Testis (tissue), 3 donors: Measurements from ENCODE around the gene VAT1. TPM values are rescaled to one million over a fixed set of nuclear protein-coding genes. Genes with fewer than 3 reads are reported as not detected.

Experiments used
- DNase-seq: peaks from one replicate; pipeline ENCODE4 v3.0.0-alpha.2; 2019
- H3K27ac ChIP-seq, 2 donors: fragments of 200-600 bp; sonication (generic); one replicate each; pipeline ENCODE4 v1.5.1; 2019
- H3K27me3 ChIP-seq: fragments of 200-600 bp; sonication (generic); one replicate; pipeline ENCODE4 v1.5.1; 2019
- H3K36me3 ChIP-seq: fragments of 200-600 bp; sonication (generic); one replicate; pipeline ENCODE4 v1.5.1; 2017; ENCODE audit warnings: low read depth; ENCODE audit errors: missing control alignments
- H3K4me1 ChIP-seq: fragments of 200-600 bp; sonication (generic); one replicate; pipeline ENCODE4 v1.5.1; 2019
- H3K4me3 ChIP-seq, 2 donors: fragments of 200-600 bp; sonication (generic); one replicate each; pipeline ENCODE4 v1.5.1; 2017 to 2019
- H3K9me3 ChIP-seq: fragments of 200-600 bp; sonication (generic); one replicate; pipeline ENCODE4 v1.5.1; 2017
- CTCF ChIP-seq, 3 experiments: fragments of 450-650 bp in 2 of 3; fragments of 200-600 bp in 1 of 3; sonication (generic) in 1 of 3; IDR thresholded peaks; one replicate each; pipeline ENCODE4 v1.5.1; 2016 to 2019; ENCODE audit warnings: antibody characterized with exemption in 3 of 3, mild to moderate bottlenecking in 2 of 3, moderate library complexity in 1 of 3
- POLR2A ChIP-seq: fragments of 450-650 bp; IDR thresholded peaks from one replicate; pipeline ENCODE4 v1.6.1; 2017; ENCODE audit warnings: antibody characterized with exemption, mild to moderate bottlenecking, moderate library complexity
- WGBS, 2 donors: methylation state at CpG; one replicate each; pipeline ENCODE4 v1.1.5; 2018; 5-methylcytosine and 5-hydroxymethylcytosine counted together
- intact Hi-C: fragments of 100-400 bp; cut with DNase I; formaldehyde crosslinking; loops from one replicate; pipeline ENCODE4 v1.15.1; 2023; ENCODE audit warnings: low total_unique reads
- polyA plus RNA-seq: library from polyadenylated mRNA; stranded (reverse); fragments of 350-450 nt; fragmentation: Illumina TruSeq; extraction: RNeasy Lipid Tissue Mini Kit (QIAGEN cat#74804); gene quantifications from one replicate; pipeline ENCODE4 v1.2.3, GENCODE V29; 2014; ENCODE audit warnings: low read depth, low replicate concordance; ENCODE audit not compliant: insufficient read depth
- total RNA-seq, 2 donors: library from RNA; depleted of rRNA; stranded (reverse); fragments of >200 nt; gene quantifications; one replicate each; pipeline ENCODE4 v1.2.3, GENCODE V29; 2016

The VAT1 gene
- total and polyA plus RNA-seq, 3 donors from 2014 or later: 201 to 277 (median 204) TPM

DNA sequence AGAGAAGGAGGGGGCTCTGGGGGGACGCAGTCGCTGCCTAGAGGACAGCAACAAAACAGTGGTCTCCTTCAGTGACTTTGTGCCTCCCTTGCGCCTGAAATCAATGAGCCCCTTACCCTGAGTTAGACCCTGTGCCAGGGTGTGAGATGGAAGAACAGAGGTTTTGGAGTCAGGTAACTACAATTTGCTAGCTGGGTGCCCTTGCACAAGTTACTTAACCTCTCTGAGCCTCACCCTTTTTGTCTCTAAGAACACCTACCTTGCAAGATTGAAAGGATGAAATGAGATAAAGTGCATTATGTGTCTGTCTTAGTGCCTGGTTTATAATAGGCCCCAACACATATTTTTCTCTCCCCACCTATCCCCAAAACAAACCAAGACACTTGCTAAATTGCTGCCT lies 12.7 kb upstream of the VAT1 start:
- no peaks in the 10 kb centered on the region for H3K9me3 ChIP-seq
- TF ChIP-seq CTCF (IDR thresholded peaks at IDR 0.05) (no peak), POLR2A (no peak)
- intact Hi-C loops: no loop called here
- no peak overlapping the region for H3K4me3 ChIP-seq
- no peaks in the 10 kb centered on the region for H3K27me3 ChIP-seq
- no peak for DNase-seq
- 80 to 87% methylated on average over 3 of the region's 3 CpGs for WGBS, 2 donors
- no peak overlapping the region for H3K27ac ChIP-seq
- H3K4me1 ChIP-seq: peaks cover 8% of the 10 kb centered on the region
- H3K36me3 ChIP-seq: no peaks in the 10 kb centered on the region

- DNase-seq: no peak
- Histone ChIP-seq H3K36me3 (no peaks in the 10 kb centered on the region), H3K27me3 (no peaks in the 10 kb centered on the region), H3K27ac (no peak overlapping the region), H3K4me3 (no peak overlapping the region), H3K4me1 (peaks cover 8% of the 10 kb centered on the region), H3K9me3 (no peaks in the 10 kb centered on the region)
- TF ChIP-seq CTCF (IDR thresholded peaks at IDR 0.05) (no peak), POLR2A (no peak)
- WGBS, 2 donors: 51 to 59% methylated on average over 12 of the region's 12 CpGs
- intact Hi-C loops: no loop called here
These were observed 12.0 kb upstream of the VAT1 start for GRCh38 chr17:43033948-43034881.

- DNase-seq: no peak
- Histone ChIP-seq H3K9me3 (no peaks in the 10 kb centered on the region), H3K36me3 (no peaks in the 10 kb centered on the region), H3K4me1 (peaks cover 8% of the 10 kb centered on the region), H3K27me3 (no peaks in the 10 kb centered on the region), H3K27ac (no peak overlapping the region), H3K4me3 (no peak overlapping the region)
- TF ChIP-seq CTCF (IDR thresholded peaks at IDR 0.05): no peak
- no peak for TF ChIP-seq POLR2A
- intact Hi-C loops: no loop called here
- WGBS, 2 donors: 85 to 90% methylated on average over 2 to 3 of the region's 3 CpGs
These were observed 9.5 kb upstream of the VAT1 start for GRCh38 chr17:43031666-43032065.

GRCh38 chr17:43030137-43030767 lies 8.1 kb upstream of the VAT1 start:
- intact Hi-C loops: no loop called here
- no peak for DNase-seq
- Histone ChIP-seq H3K9me3 (no peaks in the 10 kb centered on the region), H3K27me3 (no peaks in the 10 kb centered on the region), H3K27ac (no peak overlapping the region), H3K4me1 (peaks cover 8% of the 10 kb centered on the region), H3K4me3 (no peak overlapping the region), H3K36me3 (no peaks in the 10 kb centered on the region)
- 61 to 69% methylated on average over 6 of the region's 6 CpGs for WGBS, 2 donors
- TF ChIP-seq POLR2A (no peak), CTCF (IDR thresholded peaks at IDR 0.05) (no peak)
